Stimulated activated CD8-positive, alpha-beta memory T cell treated with anti-CD3 and anti-CD28 coated beads, Interleukin-7, amount 100 ng/mL, for 48 hours (primary cell): Measurements from ENCODE around the gene CERCAM.
"Not testable (repeated sequence)": the region's sequence is repeated elsewhere in the genome, so short reads cannot be mapped to it uniquely, and the experiment has no call there.

ENCODE experiments used
- DNase-seq, 2 donors: peaks; one replicate each; pipeline ENCODE4 v3.0.0-alpha.2; 2020; ENCODE audit warnings: low read depth in 1 of 2; ENCODE audit errors: extremely low read depth in 1 of 2

CERCAM gene

GRCh38 chr9:128393145-128393775 is 27.4 kb upstream of the CERCAM start:
- no peak for DNase-seq

- DNase-seq = no peak
These were observed 26.7 kb upstream of the CERCAM start for GRCh38 chr9:128393970-128394369.

- DNase-seq = no peak
These were observed 26.1 kb upstream of the CERCAM start for GRCh38 chr9:128394379-128395168.

- no peak for DNase-seq
These were observed 23.6 kb upstream of the CERCAM start for GRCh38 chr9:128396970-128397613.

- DNase-seq = no peak
These were observed 22.8 kb upstream of the CERCAM start for GRCh38 chr9:128397831-128398230.

- DNase-seq = no peak
These were observed 20.8 kb upstream of the CERCAM start for GRCh38 chr9:128399861-128400260.

- DNase-seq = no peak
These were observed 16.1 kb upstream of the CERCAM start for GRCh38 chr9:128404560-128404959.

- DNase-seq = no peak
These were observed 15.4 kb upstream of the CERCAM start for GRCh38 chr9:128405077-128405779.

GRCh38 chr9:128405780-128406171 is 14.9 kb upstream of the CERCAM start:
- no peak for DNase-seq

- no peak for DNase-seq
These were observed 13.7 kb upstream of the CERCAM start for GRCh38 chr9:128406848-128407391.

- DNase-seq = no peak
These were observed 11.7 kb upstream of the CERCAM start for GRCh38 chr9:128408963-128409431.

GRCh38 chr9:128409450-128409849 is 11.2 kb upstream of the CERCAM start:
- DNase-seq = no peak

- DNase-seq = no peak
These were observed 10.7 kb upstream of the CERCAM start for GRCh38 chr9:128409978-128410377.

GRCh38 chr9:128411364-128412119 is 9.1 kb upstream of the CERCAM start:
- no peak for DNase-seq

GRCh38 chr9:128412120-128412790 is 8.4 kb upstream of the CERCAM start:
- peak in 1 of 2 donors; percentile 22 for DNase-seq

GRCh38 chr9:128413728-128414127 is 6.9 kb upstream of the CERCAM start:
- DNase-seq = not testable (repeated sequence)

GRCh38 chr9:128414461-128414860 is 6.2 kb upstream of the CERCAM start:
- no peak for DNase-seq

- no peak for DNase-seq
These were observed 5.4 kb upstream of the CERCAM start for GRCh38 chr9:128415281-128415680.

- DNase-seq = no peak
These were observed 4.6 kb upstream of the CERCAM start for GRCh38 chr9:128416014-128416413.
